BE2C (cell line): ENCODE results near the gene NR2F1-AS1.

ENCODE experiments used
- DNase-seq: peaks from one replicate; pipeline ENCODE4 v3.0.0-alpha.2; 2020
- H3K27me3 ChIP-seq: fragments of 250-450 bp; sonication (Bioruptor Pico); 2 replicates; pipeline ENCODE4 v1.5.1; 2020; ENCODE audit warnings: mild to moderate bottlenecking
- H3K36me3 ChIP-seq: fragments of 250-450 bp; sonication (Bioruptor Pico); 2 replicates; pipeline ENCODE4 v1.5.1; 2020; ENCODE audit warnings: mild to moderate bottlenecking
- H3K4me1 ChIP-seq: fragments of 250-450 bp; sonication (Bioruptor Pico); 2 replicates; pipeline ENCODE4 v1.5.1; 2020
- H3K4me3 ChIP-seq: 2 replicates; pipeline ENCODE4 v1.5.1; 2011; ENCODE audit warnings: low read depth, low read length
- H3K9me3 ChIP-seq: fragments of 250-450 bp; sonication (Bioruptor Pico); 2 replicates; pipeline ENCODE4 v1.5.1; 2020
- CTCF ChIP-seq: IDR thresholded peaks from 2 replicates; pipeline ENCODE4 v1.5.1; 2012; ENCODE audit warnings: mild to moderate bottlenecking, low read depth, low read length

The NR2F1-AS1 gene

GRCh38 chr5:93452255-93452654 lies 128.8 kb downstream of the NR2F1-AS1 start:
- peaks cover 4% of the 10 kb centered on the region; the same call in 1 of the 2 replicates for H3K4me1 ChIP-seq
- no peak overlapping the region for H3K4me3 ChIP-seq
- H3K27me3 ChIP-seq = no peaks in the 10 kb centered on the region
- TF ChIP-seq CTCF = no peak
- H3K36me3 ChIP-seq = no peaks in the 10 kb centered on the region
- no peak for DNase-seq
- H3K9me3 ChIP-seq = no peaks in the 10 kb centered on the region

GRCh38 chr5:93438124-93438523 lies 142.9 kb downstream of the NR2F1-AS1 start:
- Histone ChIP-seq H3K4me1 (no peaks in the 10 kb centered on the region), H3K4me3 (no peak overlapping the region), H3K27me3 (no peaks in the 10 kb centered on the region), H3K9me3 (no peaks in the 10 kb centered on the region), H3K36me3 (no peaks in the 10 kb centered on the region)
- DNase-seq = no peak
- no peak for TF ChIP-seq CTCF

GRCh38 chr5:93436083-93436482 lies 144.9 kb downstream of the NR2F1-AS1 start:
- TF ChIP-seq CTCF = no peak
- no peak overlapping the region for H3K4me3 ChIP-seq
- H3K9me3 ChIP-seq = no peaks in the 10 kb centered on the region
- H3K27me3 ChIP-seq = no peaks in the 10 kb centered on the region
- H3K4me1 ChIP-seq = no peaks in the 10 kb centered on the region
- no peak for DNase-seq
- no peaks in the 10 kb centered on the region for H3K36me3 ChIP-seq

- no peak for DNase-seq
- Histone ChIP-seq H3K27me3 (no peaks in the 10 kb centered on the region), H3K4me1 (no peaks in the 10 kb centered on the region), H3K4me3 (no peak overlapping the region), H3K9me3 (no peaks in the 10 kb centered on the region), H3K36me3 (no peaks in the 10 kb centered on the region)
- TF ChIP-seq CTCF = no peak
Observed at GRCh38 chr5:93433422-93433821, 147.6 kb downstream of the NR2F1-AS1 start.

- no peaks in the 10 kb centered on the region for H3K36me3 ChIP-seq
- no peak for DNase-seq
- no peak for TF ChIP-seq CTCF
- no peak overlapping the region for H3K4me3 ChIP-seq
- no peaks in the 10 kb centered on the region; the same call in 1 of the 2 replicates for H3K9me3 ChIP-seq
- H3K4me1 ChIP-seq = no peaks in the 10 kb centered on the region
- no peaks in the 10 kb centered on the region for H3K27me3 ChIP-seq
Observed at GRCh38 chr5:93431250-93431649, 149.8 kb downstream of the NR2F1-AS1 start.

GRCh38 chr5:93430673-93431199 lies 150.3 kb downstream of the NR2F1-AS1 start:
- Histone ChIP-seq H3K4me3 (no peak overlapping the region), H3K4me1 (no peaks in the 10 kb centered on the region), H3K27me3 (no peaks in the 10 kb centered on the region), H3K9me3 (no peaks in the 10 kb centered on the region; the same call in 1 of the 2 replicates), H3K36me3 (no peaks in the 10 kb centered on the region)
- no peak for DNase-seq
- no peak for TF ChIP-seq CTCF
